Cerebellar cortex (tissue), 1 donor: ENCODE data around the gene RASSF7.
A peak's percentile ranks its signal among the peaks of the same experiment; 100 is the strongest.
"Not testable (repeated sequence)": the region's sequence is repeated elsewhere in the genome, so short reads cannot be mapped to it uniquely, and the experiment has no call there.

Source experiments
- DNase-seq: peaks from one replicate; pipeline ENCODE4 v3.0.0-alpha.2; 2015; ENCODE audit warnings: low spot score

The RASSF7 gene

GRCh38 chr11:560305-561147 lies at the start of gene RASSF7, which contains the start of gene LMNTD2:
TSS of gene RASSF7 (plus strand) at chr11:560970. CDS start at chr11:561769, 799 bp downstream.
TSS of gene LMNTD2 (minus strand) at chr11:560738. CDS start at chr11:560716, 22 bp downstream.
- peak; percentile 83 for DNase-seq

GRCh38 chr11:512761-513595 lies 47.8 kb upstream of the RASSF7 start:
- no peak for DNase-seq

- no peak for DNase-seq
Measured at GRCh38 chr11:514606-515005, 46.2 kb upstream of the RASSF7 start.

- DNase-seq: no peak
Measured at GRCh38 chr11:515131-515530, 45.6 kb upstream of the RASSF7 start.

- DNase-seq: no peak
Measured at GRCh38 chr11:516400-516799, 44.4 kb upstream of the RASSF7 start.

GRCh38 chr11:516918-517685 lies 43.7 kb upstream of the RASSF7 start:
- not testable (repeated sequence) for DNase-seq

GRCh38 chr11:518463-519202 lies 42.1 kb upstream of the RASSF7 start:
- peak; percentile 67 for DNase-seq

- no peak for DNase-seq
Measured at GRCh38 chr11:520428-521176, 40.2 kb upstream of the RASSF7 start.

- no peak for DNase-seq
Measured at GRCh38 chr11:521177-521688, 39.5 kb upstream of the RASSF7 start.

GRCh38 chr11:526192-526591 lies 34.6 kb upstream of the RASSF7 start:
- no peak for DNase-seq

GRCh38 chr11:528166-528814 lies 32.5 kb upstream of the RASSF7 start:
- DNase-seq: no peak

GRCh38 chr11:528815-529727 lies 31.7 kb upstream of the RASSF7 start:
- no peak for DNase-seq

GRCh38 chr11:529728-530411 lies 30.9 kb upstream of the RASSF7 start:
- DNase-seq: no peak

GRCh38 chr11:530960-531831 lies 29.6 kb upstream of the RASSF7 start:
- DNase-seq: no peak

- no peak for DNase-seq
Measured at GRCh38 chr11:531919-532526, 28.7 kb upstream of the RASSF7 start.

- DNase-seq: no peak
Measured at GRCh38 chr11:532527-532985, 28.2 kb upstream of the RASSF7 start.
